AG10803 (cell line): Measurements from ENCODE around the gene RSBN1.

Experiments
- DNase-seq: peaks from one replicate; pipeline ENCODE4 v3.0.0; 2010; ENCODE audit warnings: low read depth
- H3K4me3 ChIP-seq: 2 replicates; pipeline ENCODE4 v1.5.1; 2011; ENCODE audit warnings: mild to moderate bottlenecking, low read length, control low read depth
- CTCF ChIP-seq: conservative IDR thresholded peaks from 2 replicates; pipeline ENCODE4 v1.5.1; 2011; ENCODE audit warnings: mild to moderate bottlenecking, low read length, control low read depth, inconsistent platforms

RSBN1 gene

GRCh38 chr1:113836534-113836933 is 24.3 kb upstream of the RSBN1 start:
- no peak overlapping the region for H3K4me3 ChIP-seq
- no peak for TF ChIP-seq CTCF
- DNase-seq: no peak

GRCh38 chr1:113835686-113836290 is 23.5 kb upstream of the RSBN1 start:
- H3K4me3 ChIP-seq: no peak overlapping the region
- TF ChIP-seq CTCF: peak; percentile 58
- DNase-seq: peak; percentile 51

- H3K4me3 ChIP-seq: no peak overlapping the region
- TF ChIP-seq CTCF: no peak
- DNase-seq: no peak
These were observed 22.4 kb upstream of the RSBN1 start for GRCh38 chr1:113834716-113835115.

GRCh38 chr1:113830039-113830438 is 17.8 kb upstream of the RSBN1 start:
- no peak for DNase-seq
- no peak overlapping the region for H3K4me3 ChIP-seq
- no peak for TF ChIP-seq CTCF

- no peak for DNase-seq
- no peak for TF ChIP-seq CTCF
- no peak overlapping the region for H3K4me3 ChIP-seq
These were observed 9.6 kb upstream of the RSBN1 start for GRCh38 chr1:113821916-113822315.

GRCh38 chr1:113818578-113818977 is 6.3 kb upstream of the RSBN1 start:
- no peak overlapping the region for H3K4me3 ChIP-seq
- DNase-seq: no peak
- no peak for TF ChIP-seq CTCF

- no peak for TF ChIP-seq CTCF
- no peak for DNase-seq
- no peak overlapping the region for H3K4me3 ChIP-seq
These were observed 942 bp upstream of the RSBN1 start for GRCh38 chr1:113813218-113813617.
